GM23338 (cell line): ENCODE measurements around the gene LDB3. TPM values are rescaled to one million over a fixed set of nuclear protein-coding genes. Genes with fewer than 3 reads are reported as not detected.

Experiments
- ATAC-seq: fragments of 200-7000 bp; cut with Tn5 transposase; 3 replicates; pipeline ENCODE4 v1.9.1; 2020
- DNase-seq: peaks from one replicate; pipeline ENCODE4 v3.0.0-alpha.2; 2015; ENCODE audit warnings: low spot score
- H2AFZ ChIP-seq: fragments of 200-600 bp; sonication (generic); 2 replicates; pipeline ENCODE4 v1.8.0; 2016; ENCODE audit warnings: antibody characterized with exemption, mild to moderate bottlenecking, moderate library complexity
- H3F3A ChIP-seq: fragments of 200-600 bp; sonication (generic); replicated peaks from 2 replicates; pipeline ENCODE4 v1.8.0; 2017; ENCODE audit warnings: antibody characterized with exemption, mixed run types, low read depth
- H3K27ac ChIP-seq: fragments of 200-600 bp; sonication (generic); 2 replicates; pipeline ENCODE4 v1.6.1; 2016; ENCODE audit warnings: low read depth
- H3K27me3 ChIP-seq: fragments of 200-600 bp; sonication (generic); 2 replicates; pipeline ENCODE4 v1.8.0; 2016; ENCODE audit warnings: mild to moderate bottlenecking, mixed run types, moderate library complexity; ENCODE audit not compliant: insufficient read depth
- H3K36me3 ChIP-seq: fragments of 200-600 bp; sonication (generic); 2 replicates; pipeline ENCODE4 v1.8.0; 2016; ENCODE audit warnings: mild to moderate bottlenecking; ENCODE audit not compliant: insufficient read depth
- H3K4me1 ChIP-seq: fragments of 200-600 bp; sonication (generic); 2 replicates; pipeline ENCODE4 v1.8.0; 2016; ENCODE audit warnings: mild to moderate bottlenecking, moderate library complexity; ENCODE audit not compliant: insufficient read depth
- H3K4me2 ChIP-seq: fragments of 200-600 bp; sonication (generic); 2 replicates; pipeline ENCODE4 v1.7.1; 2017; ENCODE audit warnings: mixed run types
- H3K4me3 ChIP-seq: fragments of 200-600 bp; sonication (generic); 2 replicates; pipeline ENCODE4 v1.6.1; 2016; ENCODE audit warnings: mixed run types
- H3K79me2 ChIP-seq: fragments of 200-600 bp; sonication (generic); replicated peaks from 2 replicates; pipeline ENCODE4 v1.8.0; 2017; ENCODE audit warnings: mild to moderate bottlenecking; ENCODE audit not compliant: insufficient read depth
- H3K9me2 ChIP-seq: fragments of 200-600 bp; sonication (generic); 2 replicates; pipeline ENCODE4 v1.8.0; 2017; ENCODE audit not compliant: insufficient read depth
- H4K20me1 ChIP-seq: fragments of 200-600 bp; sonication (generic); replicated peaks from 2 replicates; pipeline ENCODE4 v1.8.0; 2017; ENCODE audit warnings: mild to moderate bottlenecking; ENCODE audit not compliant: insufficient read depth
- H3K27ac Mint-ChIP-seq: 2 replicates; pipeline ENCODE4 v1.8.0; 2020; ENCODE audit warnings: inconsistent platforms, mild to moderate bottlenecking, moderate library complexity, mixed read lengths
- H3K27me3 Mint-ChIP-seq: 3 replicates; pipeline ENCODE4 v1.8.0; 2022; ENCODE audit warnings: low read depth, mild to moderate bottlenecking, moderate library complexity, mixed read lengths, inconsistent platforms; ENCODE audit not compliant: insufficient read depth, poor library complexity
- H3K36me3 Mint-ChIP-seq: 3 replicates; pipeline ENCODE4 v1.8.0; 2021; ENCODE audit warnings: low read depth, mild to moderate bottlenecking, inconsistent platforms, moderate library complexity, mixed read lengths
- H3K4me1 Mint-ChIP-seq: 3 replicates; pipeline ENCODE4 v1.8.0; 2020; ENCODE audit warnings: mild to moderate bottlenecking, inconsistent platforms, mixed read lengths
- H3K4me3 Mint-ChIP-seq: 3 replicates; pipeline ENCODE4 v1.8.0; 2021; ENCODE audit warnings: moderate library complexity, mild to moderate bottlenecking, inconsistent platforms, mixed read lengths
- H3K9me3 Mint-ChIP-seq: 3 replicates; pipeline ENCODE4 v1.8.0; 2020; ENCODE audit warnings: moderate library complexity, mild to moderate bottlenecking, inconsistent platforms, mixed read lengths
- CREB1 ChIP-seq: fragments of 250-450 bp; sonication (Bioruptor Pico); IDR thresholded peaks from 2 replicates; pipeline ENCODE4 v1.5.0; 2020; ENCODE audit warnings: low read depth, mild to moderate bottlenecking, moderate library complexity
- EZH2 ChIP-seq: fragments of 200-600 bp; sonication (generic); IDR thresholded peaks from one replicate; pipeline ENCODE4 v1.8.0; 2017; ENCODE audit warnings: antibody characterized with exemption, mild to moderate bottlenecking, low read depth; ENCODE audit not compliant: unreplicated experiment
- EZH2phosphoT487 ChIP-seq: fragments of 200-600 bp; sonication (generic); IDR thresholded peaks from one replicate; pipeline ENCODE4 v1.8.1; 2018; ENCODE audit warnings: antibody characterized with exemption; ENCODE audit not compliant: unreplicated experiment
- JUNB ChIP-seq: IDR thresholded peaks from one replicate; pipeline ENCODE4 v1.6.1; 2016; ENCODE audit warnings: antibody characterized with exemption; ENCODE audit not compliant: unreplicated experiment
- NANOG ChIP-seq: IDR thresholded peaks from 2 replicates; pipeline ENCODE4 v1.6.1; 2016; ENCODE audit warnings: antibody characterized with exemption, borderline replicate concordance
- POLR2AphosphoS5 ChIP-seq: IDR thresholded peaks from 2 replicates; pipeline ENCODE4 v1.6.1; 2016; ENCODE audit warnings: antibody characterized with exemption, low read depth
- REST ChIP-seq: IDR thresholded peaks from one replicate; pipeline ENCODE4 v1.6.1; 2018; ENCODE audit warnings: antibody characterized with exemption; ENCODE audit not compliant: unreplicated experiment
- STAT1 ChIP-seq: IDR thresholded peaks from one replicate; pipeline ENCODE4 v1.6.1; 2016; ENCODE audit warnings: antibody characterized with exemption; ENCODE audit not compliant: unreplicated experiment
- ZNF114 ChIP-seq: fragments of 250-450 bp; sonication (Bioruptor Pico); IDR thresholded peaks from 2 replicates; pipeline ENCODE4 v1.5.0; 2020; ENCODE audit warnings: mild to moderate bottlenecking, moderate library complexity
- ZNF331 ChIP-seq: fragments of 250-450 bp; sonication (Bioruptor Pico); IDR thresholded peaks from 2 replicates; pipeline ENCODE4 v1.5.0; 2020; ENCODE audit warnings: low read depth, mild to moderate bottlenecking, moderate library complexity
- ZNF462 ChIP-seq: fragments of 250-450 bp; sonication (Bioruptor Pico); IDR thresholded peaks from 2 replicates; pipeline ENCODE4 v1.5.0; 2020; ENCODE audit warnings: mild to moderate bottlenecking, moderate library complexity
- polyA plus RNA-seq: library from polyadenylated mRNA; unstranded; fragments of >200 nt; fragmentation: Nextera tagmentation; extraction: Ambion mirVana; gene quantifications from 2 replicates; pipeline ENCODE4 v1.2.1, GENCODE V29; 2016
- total RNA-seq: library from RNA; depleted of rRNA; stranded (reverse); fragments of >200 nt; shearing (Covaris generic); gene quantifications from 2 replicates; pipeline ENCODE4 v1.2.3, GENCODE V29; 2014
- TF ChIP-seq, protein P1 (sequence below), 2 experiments: fragments of 200-600 bp in 1 of 2; sonication (generic) in 1 of 2; conservative IDR thresholded peaks; 2 replicates each; pipeline versions ENCODE4 v1.5.1 to v1.6.1; 2016 to 2017; ENCODE audit warnings: antibody characterized with exemption in 2 of 2, low read depth in 2 of 2, mild to moderate bottlenecking in 2 of 2, moderate library complexity in 1 of 2
- TF ChIP-seq, protein P2 (sequence below): IDR thresholded peaks from 2 replicates; pipeline ENCODE4 v1.6.1; 2016; ENCODE audit warnings: antibody characterized with exemption

LDB3 gene
- total and polyA plus RNA-seq, 2 experiments from 2014 or later, result 0.14 to 0.16 TPM

DNA sequence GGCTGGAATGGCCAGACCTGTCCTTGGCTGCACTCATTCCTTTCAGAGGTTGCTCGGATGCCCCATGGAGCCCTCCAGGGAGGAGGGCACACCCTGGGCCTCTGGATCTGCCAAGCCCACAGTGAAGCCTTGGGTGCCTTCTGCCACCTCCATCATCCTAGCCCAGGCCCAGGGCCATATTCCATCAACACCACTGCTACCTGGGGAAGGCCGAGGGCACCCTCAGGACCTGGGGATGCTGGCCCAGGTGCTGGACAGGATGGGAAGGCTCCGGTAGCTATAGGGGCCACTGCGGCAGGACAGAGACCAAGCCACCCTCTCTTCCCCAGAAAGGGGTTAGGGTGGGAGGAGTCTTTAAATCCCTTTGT lies 13.2 kb upstream of the LDB3 start:
- H3K36me3 Mint-ChIP-seq, result no peaks in the 10 kb centered on the region; the same call in 2 of the 3 replicates
- no peak for ATAC-seq

More for the DNA sequence above, 13.2 kb upstream of the LDB3 start:
- 0 out of 2 replicates have a peak, but pooled peaks cover 3% of the 10 kb centered on the region for H3K9me2 ChIP-seq
- Mint-ChIP-seq H3K27ac (no peak overlapping the region), H3K27me3 (peaks cover 10% of the 10 kb centered on the region), H3K9me3 (no peaks in the 10 kb centered on the region; the same call in 2 of the 3 replicates), H3K4me1 (peaks cover 3% of the 10 kb centered on the region; the same call in 2 of the 3 replicates), H3K4me3 (no peak overlapping the region)
- no peaks in the 10 kb centered on the region for H3K36me3 ChIP-seq
- H3K4me2 ChIP-seq, result no peak overlapping the region
- H2AFZ ChIP-seq, result no peak overlapping the region
- no peak overlapping the region for H3K4me3 ChIP-seq
- TF ChIP-seq ZNF462 (CRISPR knock-in tag), result no peak
- TF ChIP-seq, protein P1, sequence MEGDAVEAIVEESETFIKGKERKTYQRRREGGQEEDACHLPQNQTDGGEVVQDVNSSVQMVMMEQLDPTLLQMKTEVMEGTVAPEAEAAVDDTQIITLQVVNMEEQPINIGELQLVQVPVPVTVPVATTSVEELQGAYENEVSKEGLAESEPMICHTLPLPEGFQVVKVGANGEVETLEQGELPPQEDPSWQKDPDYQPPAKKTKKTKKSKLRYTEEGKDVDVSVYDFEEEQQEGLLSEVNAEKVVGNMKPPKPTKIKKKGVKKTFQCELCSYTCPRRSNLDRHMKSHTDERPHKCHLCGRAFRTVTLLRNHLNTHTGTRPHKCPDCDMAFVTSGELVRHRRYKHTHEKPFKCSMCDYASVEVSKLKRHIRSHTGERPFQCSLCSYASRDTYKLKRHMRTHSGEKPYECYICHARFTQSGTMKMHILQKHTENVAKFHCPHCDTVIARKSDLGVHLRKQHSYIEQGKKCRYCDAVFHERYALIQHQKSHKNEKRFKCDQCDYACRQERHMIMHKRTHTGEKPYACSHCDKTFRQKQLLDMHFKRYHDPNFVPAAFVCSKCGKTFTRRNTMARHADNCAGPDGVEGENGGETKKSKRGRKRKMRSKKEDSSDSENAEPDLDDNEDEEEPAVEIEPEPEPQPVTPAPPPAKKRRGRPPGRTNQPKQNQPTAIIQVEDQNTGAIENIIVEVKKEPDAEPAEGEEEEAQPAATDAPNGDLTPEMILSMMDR (conservative IDR thresholded peaks at IDR 0.05; ENCODE audit: low read depth in 2 of 2), result no peak
- TF ChIP-seq POLR2AphosphoS5, result no peak
- TF ChIP-seq STAT1, result no peak
- no peak for TF ChIP-seq EZH2
- no peak for TF ChIP-seq ZNF114
- TF ChIP-seq NANOG, result no peak
- TF ChIP-seq, protein P2, sequence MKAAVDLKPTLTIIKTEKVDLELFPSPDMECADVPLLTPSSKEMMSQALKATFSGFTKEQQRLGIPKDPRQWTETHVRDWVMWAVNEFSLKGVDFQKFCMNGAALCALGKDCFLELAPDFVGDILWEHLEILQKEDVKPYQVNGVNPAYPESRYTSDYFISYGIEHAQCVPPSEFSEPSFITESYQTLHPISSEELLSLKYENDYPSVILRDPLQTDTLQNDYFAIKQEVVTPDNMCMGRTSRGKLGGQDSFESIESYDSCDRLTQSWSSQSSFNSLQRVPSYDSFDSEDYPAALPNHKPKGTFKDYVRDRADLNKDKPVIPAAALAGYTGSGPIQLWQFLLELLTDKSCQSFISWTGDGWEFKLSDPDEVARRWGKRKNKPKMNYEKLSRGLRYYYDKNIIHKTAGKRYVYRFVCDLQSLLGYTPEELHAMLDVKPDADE, result no peak
- no peak for TF ChIP-seq ZNF331
- TF ChIP-seq EZH2phosphoT487, result no peak
- no peak for TF ChIP-seq CREB1
- TF ChIP-seq REST, result no peak
- no peak for TF ChIP-seq JUNB
- H3K4me1 ChIP-seq, result no peaks in the 10 kb centered on the region
- no peaks in the 10 kb centered on the region for H4K20me1 ChIP-seq
- no peaks in the 10 kb centered on the region for H3K79me2 ChIP-seq
- H3F3A ChIP-seq, result no peaks in the 10 kb centered on the region
- H3K27me3 ChIP-seq, result no peaks in the 10 kb centered on the region
- no peak for DNase-seq
- no peak overlapping the region for H3K27ac ChIP-seq
